HCT116 (cell line): ENCODE data around the gene RGL2. TPM values are rescaled to one million over a fixed set of nuclear protein-coding genes. Genes with fewer than 3 reads are reported as not detected.

Experiments
- ATAC-seq: fragments of 200-7000 bp; cut with Tn5 transposase; 2 replicates; pipeline ENCODE4 v1.9.1; 2020; ENCODE audit warnings: mild to moderate bottlenecking, moderate library complexity
- BruUV-seq: library from RNA; stranded (reverse); fragments of 400-500 nt; replicated peaks from 2 replicates; lab custom pipeline; 2021; lab: Mats Ljungman, UMichigan
- CTCF ChIA-PET: fragments of 300-600 bp; sonication (Branson Sonifier 250); formaldehyde crosslinking; loops from one replicate; lab custom pipeline; 2021; ENCODE audit warnings: antibody characterized with exemption; lab: Charles Lee
- POLR2A ChIA-PET: fragments of 300-600, 350-600 bp; sonication (Branson Sonifier 250); formaldehyde crosslinking; loops from one replicate; lab custom pipeline; 2021; ENCODE audit warnings: antibody characterized with exemption; lab: Charles Lee
- RAD21 ChIA-PET, 2 experiments: fragments of 300-600 bp; sonication (Branson Sonifier 250); formaldehyde crosslinking; loops; one replicate each; lab custom pipeline; 2023; ENCODE audit warnings: low total read pairs in 2 of 2; ENCODE audit not compliant: uncharacterized antibody in 2 of 2, unreplicated experiment in 2 of 2, low non-redundant PET in 1 of 2; lab: Charles Lee
- DNase-seq: peaks from one replicate; pipeline ENCODE4 v3.0.0-alpha.2; 2010; ENCODE audit warnings: low read depth, low spot score
- H2AFZ ChIP-seq: fragments of 200-600 bp; shearing (Covaris generic), sonication (generic); 2 replicates; pipeline ENCODE4 v1.6.1; 2017; ENCODE audit warnings: low read depth, mixed run types, mixed read lengths, antibody characterized with exemption, low read length; ENCODE audit not compliant: poor library complexity, severe bottlenecking
- H3K27ac ChIP-seq: 2 replicates; pipeline ENCODE4 v1.5.1; 2012; ENCODE audit warnings: low read depth, low read length
- H3K27me3 ChIP-seq: fragments of 200-600 bp; sonication (generic); 2 replicates; pipeline ENCODE4 v1.6.1; 2016; ENCODE audit warnings: mixed run types, low read length, mixed read lengths; ENCODE audit not compliant: insufficient read depth
- H3K36me3 ChIP-seq, 2 experiments: fragments of 200-500 bp in 1 of 2; fragments of 200-600 bp in 1 of 2; sonication (Bioruptor generic) in 1 of 2; sonication (generic) in 1 of 2; 2 replicates each; pipeline versions ENCODE4 v1.5.1 to v1.6.1; 2014 to 2016; ENCODE audit warnings: low read length in 2 of 2, inconsistent platforms in 1 of 2, mixed read lengths in 1 of 2, mixed run types in 1 of 2; ENCODE audit not compliant: insufficient read depth in 2 of 2, control insufficient read depth in 1 of 2
- H3K4me1 ChIP-seq, 2 experiments: fragments of 200-600 bp in 1 of 2; sonication (generic) in 1 of 2; 2 replicates each; pipeline versions ENCODE4 v1.5.1 to v1.6.1; 2012 to 2017; ENCODE audit warnings: low read length in 2 of 2, inconsistent platforms in 1 of 2, mild to moderate bottlenecking in 1 of 2, mixed read lengths in 1 of 2, mixed run types in 1 of 2, moderate library complexity in 1 of 2; ENCODE audit not compliant: insufficient read depth in 2 of 2, control insufficient read depth in 1 of 2
- H3K4me2 ChIP-seq: fragments of 200-600 bp; sonication (generic); 2 replicates; pipeline ENCODE4 v1.6.1; 2017; ENCODE audit warnings: mixed run types, low read length, mixed read lengths
- H3K4me3 ChIP-seq, 2 experiments: fragments of 200-600 bp in 1 of 2; sonication (generic) in 1 of 2; replicated peaks in 1 of 2; 2 replicates each; pipeline ENCODE4 v1.5.1; 2011 to 2016; ENCODE audit warnings: low read length in 2 of 2, control low read depth in 1 of 2, low read depth in 1 of 2, mild to moderate bottlenecking in 1 of 2, mixed read lengths in 1 of 2, mixed run types in 1 of 2
- H3K79me2 ChIP-seq: fragments of 200-600 bp; sonication (generic); 2 replicates; pipeline ENCODE4 v1.6.1; 2017; ENCODE audit warnings: mild to moderate bottlenecking, mixed run types, low read length, moderate library complexity, mixed read lengths; ENCODE audit not compliant: insufficient read depth
- H3K9ac ChIP-seq: fragments of 200-600 bp; sonication (generic); 2 replicates; pipeline ENCODE4 v1.6.1; 2016; ENCODE audit warnings: low read length, mixed read lengths
- H3K9me2 ChIP-seq: fragments of 200-600 bp; sonication (generic), shearing (Covaris generic); 2 replicates; pipeline ENCODE4 v1.6.1; 2017; ENCODE audit warnings: mixed run types, mild to moderate bottlenecking, moderate library complexity; ENCODE audit not compliant: insufficient read depth
- H3K9me3 ChIP-seq, 2 experiments: fragments of 200-500 bp in 1 of 2; fragments of 200-600 bp in 1 of 2; sonication (Bioruptor generic) in 1 of 2; sonication (generic) in 1 of 2; 2 replicates each; pipeline ENCODE4 v1.6.1; 2014 to 2017; ENCODE audit warnings: low read length in 2 of 2, mixed read lengths in 2 of 2, inconsistent platforms in 1 of 2, low read depth in 1 of 2, mild to moderate bottlenecking in 1 of 2, mixed run types in 1 of 2, moderate library complexity in 1 of 2; ENCODE audit not compliant: control insufficient read depth in 1 of 2, insufficient read depth in 1 of 2
- H4K20me1 ChIP-seq: fragments of 200-600 bp; sonication (generic), shearing (Covaris generic); 2 replicates; pipeline ENCODE4 v1.6.1; 2017; ENCODE audit warnings: mixed run types, mild to moderate bottlenecking, moderate library complexity; ENCODE audit not compliant: insufficient read depth
- CEBPB ChIP-seq: IDR thresholded peaks from 2 replicates; pipeline ENCODE4 v1.6.1; 2012; ENCODE audit warnings: low read depth
- EGR1 ChIP-seq: IDR thresholded peaks from 2 replicates; pipeline ENCODE4 v1.6.1; 2012; ENCODE audit warnings: low read depth
- FOSL1 ChIP-seq: IDR thresholded peaks from 2 replicates; pipeline ENCODE4 v1.6.1; 2012; ENCODE audit warnings: low read depth
- JUND ChIP-seq: IDR thresholded peaks from 2 replicates; pipeline ENCODE4 v1.6.1; 2012
- SIN3A ChIP-seq: IDR thresholded peaks from 2 replicates; pipeline ENCODE4 v1.6.1; 2012; ENCODE audit warnings: low read depth
- SP1 ChIP-seq: IDR thresholded peaks from 2 replicates; pipeline ENCODE4 v1.6.1; 2012; ENCODE audit warnings: low read depth
- SRF ChIP-seq: IDR thresholded peaks from 2 replicates; pipeline ENCODE4 v1.6.1; 2012; ENCODE audit warnings: low read depth
- TCF7L2 ChIP-seq: IDR thresholded peaks from 2 replicates; pipeline ENCODE4 v1.7.0; 2011; ENCODE audit warnings: borderline replicate concordance, inconsistent platforms; ENCODE audit not compliant: insufficient read depth, insufficient read length; ENCODE audit errors: extremely low read depth
- YY1 ChIP-seq: IDR thresholded peaks from 2 replicates; pipeline ENCODE4 v1.6.1; 2011; ENCODE audit warnings: low read length, low read depth, moderate library complexity, mild to moderate bottlenecking; ENCODE audit not compliant: insufficient replicate concordance; ENCODE audit errors: extremely low read depth
- ZBTB33 ChIP-seq: IDR thresholded peaks from 2 replicates; pipeline ENCODE4 v1.6.1; 2011; ENCODE audit warnings: mild to moderate bottlenecking, low read length, moderate library complexity; ENCODE audit not compliant: insufficient replicate concordance; ENCODE audit errors: extremely low read depth
- ZNF274 ChIP-seq: fragments of 200-500 bp; sonication (Bioruptor generic); IDR thresholded peaks from 2 replicates; pipeline ENCODE4 v1.6.1; 2014; ENCODE audit warnings: mild to moderate bottlenecking, low read depth, low read length, inconsistent platforms
- intact Hi-C: fragments of 100-400 bp; cut with micrococcal nuclease; formaldehyde crosslinking; loops from 2 replicates; pipeline ENCODE4 v1.10.0; 2022
- total RNA-seq: library from RNA; stranded (reverse); gene quantifications from one replicate; pipeline ENCODE4 v1.2.1, GENCODE V29; 2021; ENCODE audit not compliant: unreplicated experiment

Gene RGL2
- total RNA-seq, 1 experiment from 2014 or later: 53.4 TPM

GRCh38 chr6:33317419-33317668, 18.6 kb upstream of the RGL2 start:
- peaks cover 39 to 71% of the 10 kb centered on the region in 2 experiments for H3K4me1 ChIP-seq
- H3K27me3 ChIP-seq: no peaks in the 10 kb centered on the region
- peak overlapping the region; percentile 55 to 63 for H3K4me3 ChIP-seq
- no peaks in the 10 kb centered on the region for H4K20me1 ChIP-seq
- peak overlapping the region; percentile 61; the same call in 1 of the 2 replicates for H3K9ac ChIP-seq
- intact Hi-C loops: no loop called here
- no peak overlapping the region for H2AFZ ChIP-seq
- H3K27ac ChIP-seq: no peak overlapping the region
- CTCF ChIA-PET: interaction anchor here (1.0 to 1.8 kb wide), 6 partner anchors 16 to 192 kb away, joined by 3 to 10 read pairs (median 4); partner anchors contain the start of genes B3GALT4 and RGL2
- peak overlapping the region; percentile 87 for H3K4me2 ChIP-seq
- RAD21 ChIA-PET: no interaction called here
- DNase-seq (no peak), ATAC-seq (no peak)
- H3K36me3 ChIP-seq: peaks cover 22 to 29% of the 10 kb centered on the region in 2 experiments; a peak in 3 of 4 replicates
- POLR2A ChIA-PET: interaction anchor here (0.6 to 2.3 kb wide), 13 partner anchors 9 to 1122 kb away, joined by 3 to 13 read pairs (median 5); partner anchors contain the start of genes B3GALT4, PFDN6, PHF1 and RGL2
- peaks cover 49% of the 10 kb centered on the region for H3K79me2 ChIP-seq
- H3K9me2 ChIP-seq: no peaks in the 10 kb centered on the region
- no peaks in the 10 kb centered on the region for H3K9me3 ChIP-seq
- TF ChIP-seq ZBTB33: no peak
- TF ChIP-seq CEBPB: no peak
- no peak for TF ChIP-seq JUND
- TF ChIP-seq EGR1: no peak
- no peak for TF ChIP-seq SP1
- no peak for TF ChIP-seq FOSL1
- no peak for TF ChIP-seq SIN3A
- TF ChIP-seq SRF: no peak
- no peak for TF ChIP-seq YY1
- TF ChIP-seq ZNF274: no peak
- TF ChIP-seq TCF7L2: no peak
- TF ChIP-seq, all 23 proteins: peak for 0
- BruUV-seq: no TSS peak
